NCI-H2081 (cell line): ENCODE measurements around the gene MYDGF.

Experiments used
- DNase-seq, 2 experiments: peaks; one replicate each; lab custom pipeline; 2025; lab: John Stamatoyannopoulos, UW

The MYDGF gene

GRCh38 chr19:4641132-4641531 lies 29.0 kb downstream of the MYDGF start:
- DNase-seq: no peak

- DNase-seq: no peak
Measured at GRCh38 chr19:4640247-4641000, 29.7 kb downstream of the MYDGF start.

GRCh38 chr19:4639531-4640246 lies 30.5 kb downstream of the MYDGF start:
- DNase-seq: peak in 1 of 2 experiments; percentile 2

- DNase-seq: peak; percentile 90 to 96
Measured at GRCh38 chr19:4638828-4639530, 31.2 kb downstream of the MYDGF start, which contains the start of gene TNFAIP8L1. TSS of gene TNFAIP8L1 (plus strand) at chr19:4639516. CDS start at chr19:4651870, 12,354 bp downstream.

- DNase-seq: no peak
Measured at GRCh38 chr19:4638317-4638716, 31.8 kb downstream of the MYDGF start.

GRCh38 chr19:4636761-4637160 lies 33.4 kb downstream of the MYDGF start:
- no peak for DNase-seq

- DNase-seq: peak; percentile 40 to 60
Measured at GRCh38 chr19:4636151-4636717, 33.9 kb downstream of the MYDGF start.

GRCh38 chr19:4635754-4636116 lies 34.4 kb downstream of the MYDGF start:
- DNase-seq: no peak

GRCh38 chr19:4633140-4633967 lies 36.8 kb downstream of the MYDGF start:
- peak; percentile 38 to 46 for DNase-seq

- peak in 1 of 2 experiments; percentile 3 for DNase-seq
Measured at GRCh38 chr19:4624733-4625362, 45.3 kb downstream of the MYDGF start.

GRCh38 chr19:4624301-4624700 lies 45.8 kb downstream of the MYDGF start:
- no peak for DNase-seq

GRCh38 chr19:4622695-4623421 lies 47.3 kb downstream of the MYDGF start:
- no peak for DNase-seq

GRCh38 chr19:4620675-4621074 lies 49.5 kb downstream of the MYDGF start:
- DNase-seq: no peak

- DNase-seq: no peak
Measured at GRCh38 chr19:4619668-4620294, 50.4 kb downstream of the MYDGF start.

- DNase-seq: no peak
Measured at GRCh38 chr19:4618019-4618418, 52.1 kb downstream of the MYDGF start.

GRCh38 chr19:4613254-4613751 lies 56.8 kb downstream of the MYDGF start:
- no peak for DNase-seq

GRCh38 chr19:4609878-4610511 lies 60.1 kb downstream of the MYDGF start:
- DNase-seq: peak in 1 of 2 experiments; percentile 39
